Left renal pelvis (tissue), 4 donors: ENCODE data around the gene TEX19. TPM values are rescaled to one million over a fixed set of nuclear protein-coding genes. Genes with fewer than 3 reads are reported as not detected.

Experiments
- DNase-seq, 4 donors: peaks; one replicate each; pipeline ENCODE4 v3.0.0-alpha.2; 2013; ENCODE audit warnings: low read depth in 4 of 4, low spot score in 3 of 4
- polyA plus RNA-seq, 4 donors: library from polyadenylated mRNA; unstranded; fragments of 120-200 nt; gene quantifications; one replicate each; pipeline ENCODE4 v1.2.1, GENCODE V29; 2013; ENCODE audit not compliant: insufficient read length in 4 of 4

Gene TEX19
- polyA plus RNA-seq, 4 donors = 0.09 TPM; not detected in 3

GRCh38 chr17:82320956-82321927 lies 37.8 kb upstream of the TEX19 start:
- DNase-seq = no peak

- DNase-seq = no peak
Observed at GRCh38 chr17:82321947-82322466, 37.0 kb upstream of the TEX19 start.

GRCh38 chr17:82322526-82323453 lies 36.3 kb upstream of the TEX19 start:
- no peak for DNase-seq

- DNase-seq = no peak
Observed at GRCh38 chr17:82323514-82324234, 35.4 kb upstream of the TEX19 start.

- no peak for DNase-seq
Observed at GRCh38 chr17:82324566-82325285, 34.3 kb upstream of the TEX19 start.

GRCh38 chr17:82325286-82326180 lies 33.5 kb upstream of the TEX19 start:
- no peak for DNase-seq

GRCh38 chr17:82327289-82327688 lies 31.8 kb upstream of the TEX19 start:
- DNase-seq = no peak

GRCh38 chr17:82327757-82328140 lies 31.3 kb upstream of the TEX19 start:
- DNase-seq = no peak

- DNase-seq = no peak
Observed at GRCh38 chr17:82328141-82328993, 30.7 kb upstream of the TEX19 start.

- DNase-seq = no peak
Observed at GRCh38 chr17:82328994-82329507, 30.0 kb upstream of the TEX19 start.

GRCh38 chr17:82329683-82330321 lies 29.2 kb upstream of the TEX19 start:
- no peak for DNase-seq

- no peak for DNase-seq
Observed at GRCh38 chr17:82330322-82331239, 28.5 kb upstream of the TEX19 start.

- no peak for DNase-seq
Observed at GRCh38 chr17:82331345-82331939, 27.6 kb upstream of the TEX19 start.

GRCh38 chr17:82332669-82333278 lies 26.3 kb upstream of the TEX19 start:
- no peak for DNase-seq
